NCI-H187 (cell line): Measurements from ENCODE around the gene SLC6A12.

Experiments
- DNase-seq, 2 experiments: peaks; one replicate each; lab custom pipeline; 2025; lab: John Stamatoyannopoulos, UW

Gene SLC6A12

GRCh38 chr12:234891-235415 lies 21.0 kb upstream of the SLC6A12 start:
- no peak for DNase-seq

- DNase-seq, result no peak
Observed at GRCh38 chr12:234019-234418, 20.1 kb upstream of the SLC6A12 start.

DNA sequence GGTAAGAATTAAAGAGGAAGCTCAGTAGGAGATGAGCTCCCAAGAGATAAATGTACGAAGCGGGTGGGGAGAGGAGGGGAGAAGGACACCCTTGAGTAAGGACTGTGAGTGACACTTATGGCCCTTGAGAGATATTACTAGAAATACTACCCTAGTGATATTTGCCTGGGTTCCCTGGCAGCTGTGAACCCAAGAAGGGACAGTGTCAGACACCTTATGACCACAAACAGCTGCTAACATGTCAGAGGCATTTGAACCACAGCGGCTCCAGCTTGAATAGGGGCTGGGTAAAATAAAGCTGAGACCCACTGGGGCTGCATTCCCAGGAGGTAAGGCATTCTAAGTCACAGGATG lies 19.6 kb upstream of the SLC6A12 start:
- DNase-seq, result peak in 1 of 2 experiments; percentile 51

GRCh38 chr12:232731-233614 lies 19.0 kb upstream of the SLC6A12 start:
- DNase-seq, result peak in 1 of 2 experiments; percentile 29

DNA sequence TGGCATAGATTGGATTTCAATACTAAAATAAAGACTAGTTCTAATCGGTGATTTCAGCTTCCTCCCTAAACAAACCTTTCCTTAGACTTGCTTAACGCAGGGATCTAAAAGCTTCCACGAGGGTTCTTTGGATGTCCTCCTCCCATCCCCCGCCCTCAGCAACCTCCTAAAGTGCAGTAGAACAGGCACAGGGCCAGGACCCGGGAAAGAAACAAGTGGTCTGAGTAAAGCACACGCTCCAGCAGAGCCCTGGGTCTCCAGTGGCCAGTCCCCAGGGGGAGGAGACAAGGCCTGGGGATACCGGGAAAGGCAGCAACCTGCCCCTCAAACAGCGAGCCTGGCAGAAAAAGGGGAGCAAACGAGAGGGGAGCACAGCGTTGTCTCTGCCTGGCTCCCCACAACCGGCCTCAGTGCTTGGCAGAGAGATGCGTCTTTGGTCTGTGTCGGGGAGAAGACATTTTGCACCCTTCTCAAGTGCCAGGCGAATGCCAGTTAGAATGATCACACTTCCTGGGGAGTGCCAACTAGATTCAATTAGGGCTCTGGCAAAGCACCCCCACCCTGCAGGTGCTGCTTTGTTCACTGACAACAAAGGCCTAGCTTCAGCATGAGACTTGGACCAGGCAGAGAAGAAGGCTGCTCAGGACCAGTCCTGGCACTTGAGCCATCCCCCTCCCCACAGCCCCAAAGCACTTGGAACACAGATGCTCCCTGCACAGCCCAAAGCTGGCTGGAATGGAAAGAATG lies 17.1 kb upstream of the SLC6A12 start:
- DNase-seq, result no peak

GRCh38 chr12:229441-230191 lies 15.7 kb upstream of the SLC6A12 start:
- no peak for DNase-seq

- DNase-seq, result no peak
Observed at GRCh38 chr12:228846-229200, 14.9 kb upstream of the SLC6A12 start.

- no peak for DNase-seq
Observed at GRCh38 chr12:227923-228845, 14.2 kb upstream of the SLC6A12 start.

DNA sequence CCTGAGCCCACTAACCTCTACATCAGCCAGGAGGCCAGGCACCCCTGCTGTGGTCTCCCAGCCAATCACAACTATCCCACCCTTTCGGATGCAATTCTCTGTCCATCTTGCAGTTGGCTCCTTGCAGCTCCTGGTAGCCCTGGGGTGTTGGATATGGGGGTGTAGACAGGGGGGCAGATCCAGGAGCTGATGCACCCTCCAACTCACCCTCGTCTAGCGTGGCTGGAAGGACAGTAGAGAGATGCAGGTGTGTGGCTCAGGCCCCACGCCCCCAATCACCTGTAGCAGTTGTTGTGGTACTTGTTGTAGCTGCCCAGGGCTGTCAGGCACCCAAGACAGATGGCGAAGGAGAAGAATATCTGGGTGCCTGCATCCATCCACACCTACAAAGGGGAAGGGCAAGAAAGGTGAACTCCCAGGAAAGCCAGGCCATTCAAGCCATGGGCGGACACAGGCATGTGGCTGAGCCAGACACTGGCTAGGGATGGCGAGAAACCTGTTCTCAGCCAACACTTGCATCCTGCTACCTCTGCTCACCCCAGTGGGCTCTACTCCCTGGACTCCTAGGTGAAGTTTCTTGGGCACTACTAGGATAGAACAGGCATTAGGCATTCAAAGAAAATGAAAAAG lies 13.4 kb upstream of the SLC6A12 start:
- no peak for DNase-seq

GRCh38 chr12:226401-226800 lies 12.4 kb upstream of the SLC6A12 start:
- no peak for DNase-seq

GRCh38 chr12:225012-225411 lies 11.1 kb upstream of the SLC6A12 start:
- DNase-seq, result no peak

DNA sequence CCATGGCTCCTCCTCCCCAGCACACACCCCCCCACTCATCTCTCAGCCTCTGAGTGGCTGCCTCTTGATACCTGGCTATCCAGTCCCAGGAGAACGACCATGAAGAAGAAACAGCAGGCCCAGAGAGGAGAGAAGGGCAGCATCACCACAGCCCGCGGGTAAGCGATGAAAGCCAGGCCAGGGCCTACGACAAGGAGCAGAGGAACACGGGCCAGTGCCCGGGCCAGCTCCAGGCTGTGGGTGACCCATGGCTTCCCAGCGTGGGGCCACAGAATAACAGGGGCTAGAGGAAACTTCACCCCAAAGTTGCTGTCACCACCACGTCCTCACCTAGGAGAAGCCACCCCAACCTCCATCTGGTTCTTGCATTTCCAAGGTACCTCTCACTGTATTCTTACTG lies 10.4 kb upstream of the SLC6A12 start:
- DNase-seq, result no peak

- DNase-seq, result no peak
Observed at GRCh38 chr12:223841-224240, 9.9 kb upstream of the SLC6A12 start.

GRCh38 chr12:221736-222135 lies 7.8 kb upstream of the SLC6A12 start:
- DNase-seq, result no peak

DNA sequence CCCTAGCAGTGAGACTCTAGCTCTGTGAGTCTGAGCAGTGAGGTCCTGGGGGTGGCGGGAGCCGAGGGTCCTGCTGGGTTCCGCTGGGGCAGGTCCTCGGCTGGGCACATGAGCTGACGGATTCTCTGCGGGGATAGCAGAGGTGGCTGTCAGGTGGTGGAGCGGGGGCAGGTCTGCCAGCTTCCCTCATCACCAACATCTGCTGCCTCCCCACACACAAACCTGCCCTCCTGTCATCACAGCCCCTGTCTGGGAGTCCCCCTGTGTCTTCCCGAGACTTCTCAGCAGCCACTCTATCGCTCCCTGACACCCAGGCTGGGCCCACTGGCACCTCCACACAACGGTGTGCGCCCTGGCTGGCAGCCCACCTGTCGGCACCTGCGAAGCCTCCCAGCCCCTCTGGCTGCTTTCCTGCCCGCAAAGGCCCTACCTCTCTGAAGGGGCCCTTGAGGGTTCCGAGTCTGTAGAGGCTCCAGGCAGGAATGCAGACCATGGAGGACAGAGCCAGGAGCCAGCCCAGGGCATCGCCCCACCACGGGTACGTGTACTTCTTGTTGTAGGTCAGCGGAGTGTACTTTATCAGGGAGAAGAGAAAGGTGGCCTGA lies 7.1 kb upstream of the SLC6A12 start:
- no peak for DNase-seq

- no peak for DNase-seq
Observed at GRCh38 chr12:220491-220890, 6.5 kb upstream of the SLC6A12 start.

DNA sequence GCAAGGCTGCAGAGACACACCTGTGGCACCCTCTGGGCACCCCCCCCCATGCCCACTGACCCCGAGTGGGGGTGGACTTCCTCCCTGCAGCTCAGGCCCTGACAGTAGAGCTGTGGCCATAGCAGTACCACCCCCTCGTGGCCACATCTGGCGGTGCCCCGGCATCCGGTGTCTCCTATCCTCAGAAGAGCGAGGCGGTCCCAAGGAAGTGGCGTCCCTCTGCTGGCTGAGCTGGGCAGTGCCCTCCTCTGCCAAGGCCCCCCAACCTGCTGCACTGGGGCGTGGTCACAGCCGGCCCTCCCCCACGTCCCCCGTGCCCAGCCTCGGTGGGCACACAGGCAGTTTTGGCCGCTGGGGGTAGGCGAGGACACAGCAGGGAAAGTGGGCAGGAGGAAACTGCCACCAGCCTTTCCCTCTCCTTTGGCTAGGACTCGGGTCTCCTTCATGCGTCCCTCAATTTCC lies 6.0 kb upstream of the SLC6A12 start:
- peak; percentile 6 to 11 for DNase-seq

- DNase-seq, result no peak
Observed at GRCh38 chr12:218728-219590, 5.0 kb upstream of the SLC6A12 start.

- no peak for DNase-seq
Observed at GRCh38 chr12:218221-218620, 4.3 kb upstream of the SLC6A12 start.
